NCI-H2081 treated with DMSO at 0.1 percent for 48 hours (cell line): ENCODE data around the gene MAPK12.
A peak's percentile ranks its signal among the peaks of the same experiment; 100 is the strongest.

Experiments used
- DNase-seq: peaks from one replicate; lab custom pipeline; 2025; lab: John Stamatoyannopoulos, UW

Gene MAPK12

GRCh38 chr22:50261615-50262459 is at the start of gene MAPK12:
MAPK12 (minus strand) TSS chr22:50261683; CDS start chr22:50261509, 174 bp downstream.
- DNase-seq: no peak

- DNase-seq: no peak
Observed at GRCh38 chr22:50310949-50311444, 49.5 kb upstream of the MAPK12 start.

GRCh38 chr22:50310031-50310722 is 48.7 kb upstream of the MAPK12 start:
- DNase-seq: no peak

GRCh38 chr22:50309601-50309991 is 48.1 kb upstream of the MAPK12 start:
- no peak for DNase-seq

- no peak for DNase-seq
Observed at GRCh38 chr22:50308986-50309600, 47.6 kb upstream of the MAPK12 start.

GRCh38 chr22:50308597-50308935 is 47.1 kb upstream of the MAPK12 start:
- DNase-seq: no peak

GRCh38 chr22:50307890-50308596 is 46.6 kb upstream of the MAPK12 start:
- DNase-seq: no peak

GRCh38 chr22:50306753-50307749 is 45.6 kb upstream of the MAPK12 start, which contains the start of gene PLXNB2:
PLXNB2 (minus strand) TSS chr22:50307646; CDS start chr22:50290584, 17,062 bp downstream.
- DNase-seq: no peak

GRCh38 chr22:50305923-50306566 is 44.6 kb upstream of the MAPK12 start:
- DNase-seq: no peak

- no peak for DNase-seq
Observed at GRCh38 chr22:50305393-50305922, 44.0 kb upstream of the MAPK12 start.

- no peak for DNase-seq
Observed at GRCh38 chr22:50304528-50305392, 43.3 kb upstream of the MAPK12 start.

- DNase-seq: no peak
Observed at GRCh38 chr22:50303848-50304527, 42.5 kb upstream of the MAPK12 start.

- DNase-seq: no peak
Observed at GRCh38 chr22:50303515-50303847, 42.0 kb upstream of the MAPK12 start.

- no peak for DNase-seq
Observed at GRCh38 chr22:50302564-50302963, 41.1 kb upstream of the MAPK12 start.

- no peak for DNase-seq
Observed at GRCh38 chr22:50302041-50302541, 40.6 kb upstream of the MAPK12 start.

- DNase-seq: peak; percentile 46
Observed at GRCh38 chr22:50301581-50301991, 40.1 kb upstream of the MAPK12 start.

- no peak for DNase-seq
Observed at GRCh38 chr22:50300620-50301257, 39.3 kb upstream of the MAPK12 start.
